Parathyroid adenoma (tissue), 2 donors: ENCODE results near the gene PPP1R15B.

ENCODE experiments used
- H2AFZ ChIP-seq: fragments of 300-600 bp; sonication (generic); one replicate; pipeline ENCODE4 v1.7.0; 2017; ENCODE audit warnings: antibody characterized with exemption, mild to moderate bottlenecking
- H3K27ac ChIP-seq: fragments of 300-600 bp; sonication (generic); one replicate; pipeline ENCODE4 v1.7.0; 2017
- H3K27me3 ChIP-seq: fragments of 300-600 bp; sonication (generic); one replicate; pipeline ENCODE4 v1.7.0; 2017; ENCODE audit warnings: low read length; ENCODE audit not compliant: control insufficient read depth, insufficient read depth
- H3K36me3 ChIP-seq: fragments of 300-600 bp; sonication (generic); one replicate; pipeline ENCODE4 v1.7.0; 2017; ENCODE audit warnings: low read length; ENCODE audit not compliant: control insufficient read depth, insufficient read depth
- H3K4me1 ChIP-seq: fragments of 300-600 bp; sonication (generic); one replicate; pipeline ENCODE4 v1.7.0; 2017; ENCODE audit warnings: control low read depth
- H3K4me2 ChIP-seq: fragments of 300-600 bp; sonication (generic); one replicate; pipeline ENCODE4 v1.7.0; 2017; ENCODE audit warnings: low read length
- H3K4me3 ChIP-seq: fragments of 300-600 bp; sonication (generic); one replicate; pipeline ENCODE4 v1.7.0; 2017; ENCODE audit warnings: low read depth, low read length
- H3K79me2 ChIP-seq: fragments of 300-600 bp; sonication (generic); one replicate; pipeline ENCODE4 v1.7.0; 2017; ENCODE audit warnings: control low read depth
- H3K9ac ChIP-seq: fragments of 300-600 bp; sonication (generic); one replicate; pipeline ENCODE4 v1.7.0; 2017; ENCODE audit warnings: mild to moderate bottlenecking
- H3K9me3 ChIP-seq: fragments of 300-600 bp; sonication (generic); one replicate; pipeline ENCODE4 v1.7.0; 2017; ENCODE audit warnings: low read length; ENCODE audit not compliant: control insufficient read depth
- CTCF ChIP-seq: fragments of 300-600 bp; sonication (generic); IDR thresholded peaks from one replicate; pipeline ENCODE4 v1.7.0; 2017; ENCODE audit warnings: antibody characterized with exemption, mild to moderate bottlenecking
- donor health status: primary hyperparathyroidism.

PPP1R15B gene

GRCh38 chr1:204360314-204360713 is 51.3 kb downstream of the PPP1R15B start:
- H3K4me1 ChIP-seq = no peaks in the 10 kb centered on the region
- H3K27me3 ChIP-seq = no peaks in the 10 kb centered on the region
- H3K9ac ChIP-seq = no peak overlapping the region
- no peaks in the 10 kb centered on the region for H3K9me3 ChIP-seq
- no peak overlapping the region for H3K27ac ChIP-seq
- no peak overlapping the region for H2AFZ ChIP-seq
- no peak for TF ChIP-seq CTCF
- no peak overlapping the region for H3K4me2 ChIP-seq
- H3K36me3 ChIP-seq = no peaks in the 10 kb centered on the region
- no peaks in the 10 kb centered on the region for H3K79me2 ChIP-seq
- H3K4me3 ChIP-seq = no peak overlapping the region

- Histone ChIP-seq H3K4me1 (no peaks in the 10 kb centered on the region), H3K4me3 (no peak within 1 kb of the TSS), H2AFZ (no peak within 1 kb of the TSS), H3K9me3 (no peaks in the 10 kb centered on the region), H3K27ac (no peak within 1 kb of the TSS), H3K36me3 (no peaks in the 10 kb centered on the region), H3K4me2 (no peak within 1 kb of the TSS), H3K27me3 (no peaks in the 10 kb centered on the region), H3K79me2 (no peaks in the 10 kb centered on the region), H3K9ac (no peak within 1 kb of the TSS)
- TF ChIP-seq CTCF = no peak
Observed at GRCh38 chr1:204359474-204360255, 52.0 kb downstream of the PPP1R15B start, which contains the start of gene PLEKHA6. Gene PLEKHA6 (minus strand): TSS chr1:204359929. CDS start chr1:204273727, 86,202 bp downstream.

GRCh38 chr1:204359131-204359473 is 52.5 kb downstream of the PPP1R15B start:
- Histone ChIP-seq H3K4me2 (no peak overlapping the region), H3K4me3 (no peak overlapping the region), H3K4me1 (no peaks in the 10 kb centered on the region), H3K9me3 (no peaks in the 10 kb centered on the region), H3K36me3 (no peaks in the 10 kb centered on the region), H2AFZ (no peak overlapping the region), H3K9ac (no peak overlapping the region), H3K79me2 (no peaks in the 10 kb centered on the region), H3K27me3 (no peaks in the 10 kb centered on the region), H3K27ac (no peak overlapping the region)
- no peak for TF ChIP-seq CTCF

GRCh38 chr1:204358605-204359004 is 53.0 kb downstream of the PPP1R15B start:
- Histone ChIP-seq H3K27ac (no peak overlapping the region), H2AFZ (no peak overlapping the region), H3K27me3 (no peaks in the 10 kb centered on the region), H3K4me3 (no peak overlapping the region), H3K9me3 (no peaks in the 10 kb centered on the region), H3K36me3 (no peaks in the 10 kb centered on the region), H3K4me2 (no peak overlapping the region), H3K4me1 (no peaks in the 10 kb centered on the region), H3K9ac (no peak overlapping the region), H3K79me2 (no peaks in the 10 kb centered on the region)
- no peak for TF ChIP-seq CTCF
